ENCODE data around the gene LPCAT3.

GRCh38 chr12:6962285-6963015 lies 55.8 kb downstream of the LPCAT3 start:
- TF ChIP-seq, protein P1, sequence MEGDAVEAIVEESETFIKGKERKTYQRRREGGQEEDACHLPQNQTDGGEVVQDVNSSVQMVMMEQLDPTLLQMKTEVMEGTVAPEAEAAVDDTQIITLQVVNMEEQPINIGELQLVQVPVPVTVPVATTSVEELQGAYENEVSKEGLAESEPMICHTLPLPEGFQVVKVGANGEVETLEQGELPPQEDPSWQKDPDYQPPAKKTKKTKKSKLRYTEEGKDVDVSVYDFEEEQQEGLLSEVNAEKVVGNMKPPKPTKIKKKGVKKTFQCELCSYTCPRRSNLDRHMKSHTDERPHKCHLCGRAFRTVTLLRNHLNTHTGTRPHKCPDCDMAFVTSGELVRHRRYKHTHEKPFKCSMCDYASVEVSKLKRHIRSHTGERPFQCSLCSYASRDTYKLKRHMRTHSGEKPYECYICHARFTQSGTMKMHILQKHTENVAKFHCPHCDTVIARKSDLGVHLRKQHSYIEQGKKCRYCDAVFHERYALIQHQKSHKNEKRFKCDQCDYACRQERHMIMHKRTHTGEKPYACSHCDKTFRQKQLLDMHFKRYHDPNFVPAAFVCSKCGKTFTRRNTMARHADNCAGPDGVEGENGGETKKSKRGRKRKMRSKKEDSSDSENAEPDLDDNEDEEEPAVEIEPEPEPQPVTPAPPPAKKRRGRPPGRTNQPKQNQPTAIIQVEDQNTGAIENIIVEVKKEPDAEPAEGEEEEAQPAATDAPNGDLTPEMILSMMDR (conservative IDR thresholded peaks at IDR 0.05): no peak
- TF ChIP-seq EZH2 (IDR thresholded peaks at IDR 0.05; ENCODE audit: low read depth): no peak
